Measurements from ENCODE around the gene YDJC.

GRCh38 chr22:21632237-21632895 lies 2.5 kb upstream of the YDJC start, which contains the start of gene CCDC116:
- no peak for TF ChIP-seq CTCF (IDR thresholded peaks at IDR 0.05)
- no peak for TF ChIP-seq POLR2A (IDR thresholded peaks at IDR 0.05)
